ENCODE data around the gene FARS2. TPM values are rescaled to one million over a fixed set of nuclear protein-coding genes. Genes with fewer than 3 reads are reported as not detected.

FARS2 gene
- total RNA-seq, 1 donor from 2014 or later, result 7.3 TPM

GRCh38 chr6:5712349-5713215 lies 451.3 kb downstream of the FARS2 start:
- DNase-seq (ENCODE audit: low read depth), result no peak

- no peak for DNase-seq (ENCODE audit: low read depth)
Measured at GRCh38 chr6:5713519-5713918, 452.2 kb downstream of the FARS2 start.

- DNase-seq (ENCODE audit: low read depth), result no peak
Measured at GRCh38 chr6:5718231-5718947, 457.1 kb downstream of the FARS2 start.

- DNase-seq (ENCODE audit: low read depth), result no peak
Measured at GRCh38 chr6:5723841-5724691, 462.8 kb downstream of the FARS2 start.

GRCh38 chr6:5724911-5725310 lies 463.6 kb downstream of the FARS2 start:
- no peak for DNase-seq (ENCODE audit: low read depth)

GRCh38 chr6:5726976-5727718 lies 465.8 kb downstream of the FARS2 start:
- peak; percentile 91 for DNase-seq (ENCODE audit: low read depth)

GRCh38 chr6:5728351-5729079 lies 467.2 kb downstream of the FARS2 start:
- DNase-seq (ENCODE audit: low read depth), result no peak

- no peak for DNase-seq (ENCODE audit: low read depth)
Measured at GRCh38 chr6:5729080-5729434, 467.7 kb downstream of the FARS2 start.

- DNase-seq (ENCODE audit: low read depth), result no peak
Measured at GRCh38 chr6:5729813-5730517, 468.7 kb downstream of the FARS2 start.

- no peak for DNase-seq (ENCODE audit: low read depth)
Measured at GRCh38 chr6:5730585-5731263, 469.4 kb downstream of the FARS2 start.

GRCh38 chr6:5731435-5731834 lies 470.1 kb downstream of the FARS2 start:
- DNase-seq (ENCODE audit: low read depth), result no peak

- no peak for DNase-seq (ENCODE audit: low read depth)
Measured at GRCh38 chr6:5732496-5732895, 471.2 kb downstream of the FARS2 start.

GRCh38 chr6:5736016-5736738 lies 474.9 kb downstream of the FARS2 start:
- no peak for DNase-seq (ENCODE audit: low read depth)

GRCh38 chr6:5737460-5737859 lies 476.1 kb downstream of the FARS2 start:
- DNase-seq (ENCODE audit: low read depth), result no peak

- DNase-seq (ENCODE audit: low read depth), result no peak
Measured at GRCh38 chr6:5738211-5738610, 476.9 kb downstream of the FARS2 start.

- peak; percentile 46 for DNase-seq (ENCODE audit: low read depth)
Measured at GRCh38 chr6:5744497-5744896, 483.2 kb downstream of the FARS2 start.

- no peak for DNase-seq (ENCODE audit: low read depth)
Measured at GRCh38 chr6:5745081-5745480, 483.8 kb downstream of the FARS2 start.

GRCh38 chr6:5746053-5746758 lies 484.9 kb downstream of the FARS2 start:
- DNase-seq (ENCODE audit: low read depth), result no peak

Measured in myocyte (in vitro differentiated cells).